Hepatocyte (in vitro differentiated cells): Measurements from ENCODE around the gene CDH5. TPM values are rescaled to one million over a fixed set of nuclear protein-coding genes. Genes with fewer than 3 reads are reported as not detected.

Experiments
- DNase-seq: peaks from one replicate; pipeline ENCODE4 v3.0.0-alpha.2; 2016; ENCODE audit warnings: low spot score
- H2AFZ ChIP-seq: fragments of 200-600 bp; sonication (generic); 2 replicates; pipeline ENCODE4 v1.6.0; 2016; ENCODE audit warnings: antibody characterized with exemption, mild to moderate bottlenecking
- H3K27ac ChIP-seq: fragments of 200-600 bp; sonication (generic); 2 replicates; pipeline ENCODE4 v1.5.1; 2016; ENCODE audit warnings: mild to moderate bottlenecking
- H3K27me3 ChIP-seq: fragments of 200-600 bp; sonication (generic); 2 replicates; pipeline ENCODE4 v1.6.1; 2016
- H3K36me3 ChIP-seq: fragments of 200-600 bp; sonication (generic); replicated peaks from 2 replicates; pipeline ENCODE4 v1.5.1; 2016; ENCODE audit warnings: low read depth; ENCODE audit not compliant: insufficient read depth
- H3K4me1 ChIP-seq: fragments of 200-600 bp; sonication (generic); 2 replicates; pipeline ENCODE4 v1.5.1; 2016; ENCODE audit warnings: mild to moderate bottlenecking, moderate library complexity; ENCODE audit not compliant: insufficient read depth
- H3K4me2 ChIP-seq: fragments of 200-600 bp; sonication (generic); 2 replicates; pipeline ENCODE4 v1.6.0; 2016
- H3K4me3 ChIP-seq: fragments of 200-600 bp; sonication (generic); 2 replicates; pipeline ENCODE4 v1.5.1; 2016; ENCODE audit warnings: mild to moderate bottlenecking
- H3K79me2 ChIP-seq: fragments of 200-600 bp; sonication (generic); 2 replicates; pipeline ENCODE4 v1.6.0; 2017; ENCODE audit warnings: mild to moderate bottlenecking
- H3K9me2 ChIP-seq: fragments of 200-600 bp; sonication (generic); replicated peaks from 2 replicates; pipeline ENCODE4 v1.6.0; 2017; ENCODE audit warnings: mild to moderate bottlenecking; ENCODE audit not compliant: insufficient read depth
- H3K9me3 ChIP-seq: fragments of 200-600 bp; sonication (generic); 2 replicates; pipeline ENCODE4 v1.5.1; 2016; ENCODE audit warnings: low read depth, mild to moderate bottlenecking
- H4K20me1 ChIP-seq: fragments of 200-600 bp; sonication (generic); 2 replicates; pipeline ENCODE4 v1.6.0; 2016; ENCODE audit warnings: mild to moderate bottlenecking; ENCODE audit not compliant: insufficient read depth, poor library complexity, severe bottlenecking
- CTCF ChIP-seq: fragments of 200-600 bp; sonication (generic); IDR thresholded peaks from 2 replicates; pipeline ENCODE4 v1.5.1; 2016; ENCODE audit warnings: antibody characterized with exemption, mild to moderate bottlenecking; ENCODE audit not compliant: poor library complexity
- EZH2 ChIP-seq: fragments of 200-600 bp; sonication (generic); IDR thresholded peaks from 2 replicates; pipeline ENCODE4 v1.6.1; 2016; ENCODE audit warnings: antibody characterized with exemption, mild to moderate bottlenecking, borderline replicate concordance
- EZH2phosphoT487 ChIP-seq: fragments of 200-600 bp; sonication (generic); IDR thresholded peaks from one replicate; pipeline ENCODE4 v1.6.1; 2018; ENCODE audit warnings: antibody characterized with exemption, mild to moderate bottlenecking, low read depth, moderate library complexity; ENCODE audit not compliant: unreplicated experiment, severe bottlenecking
- WGBS: methylation state at CpG from one replicate; pipeline ENCODE4 v1.1.6; 2016; ENCODE audit warnings: low lambda C conversion rate; ENCODE audit errors: missing lambda C conversion rate; 5-methylcytosine and 5-hydroxymethylcytosine counted together
- polyA plus RNA-seq: library from polyadenylated mRNA; unstranded; fragments of >200 nt; fragmentation: Nextera tagmentation; extraction: Ambion mirVana; gene quantifications from 2 replicates; pipeline ENCODE4 v1.2.1, GENCODE V29; 2016
- total RNA-seq: library from RNA; depleted of rRNA; stranded (reverse); fragments of >200 nt; gene quantifications from 2 replicates; pipeline ENCODE4 v1.2.3, GENCODE V29; 2014

The CDH5 gene
- total and polyA plus RNA-seq, 2 experiments from 2014 or later = 0.88 to 2.2 TPM

GRCh38 chr16:66376577-66377305, 10.2 kb downstream of the CDH5 start:
- no peak overlapping the region for H3K4me2 ChIP-seq
- TF ChIP-seq EZH2phosphoT487 = no peak
- no peak for TF ChIP-seq EZH2
- TF ChIP-seq CTCF = no peak
- 92% methylated on average over 10 of the region's 10 CpGs for WGBS
- H3K9me3 ChIP-seq = no peaks in the 10 kb centered on the region
- H3K27me3 ChIP-seq = no peaks in the 10 kb centered on the region
- H4K20me1 ChIP-seq = no peaks in the 10 kb centered on the region
- H3K79me2 ChIP-seq = no peaks in the 10 kb centered on the region
- H3K27ac ChIP-seq = no peak overlapping the region
- DNase-seq = no peak
- H3K9me2 ChIP-seq = no peaks in the 10 kb centered on the region
- no peak overlapping the region for H3K4me3 ChIP-seq
- H3K36me3 ChIP-seq = no peaks in the 10 kb centered on the region
- H3K4me1 ChIP-seq = no peaks in the 10 kb centered on the region
- H2AFZ ChIP-seq = no peak overlapping the region

GRCh38 chr16:66377324-66377723, 10.8 kb downstream of the CDH5 start:
- Histone ChIP-seq H3K9me3 (no peaks in the 10 kb centered on the region), H4K20me1 (no peaks in the 10 kb centered on the region), H3K4me1 (no peaks in the 10 kb centered on the region), H3K27ac (no peak overlapping the region), H3K36me3 (no peaks in the 10 kb centered on the region), H3K9me2 (no peaks in the 10 kb centered on the region), H3K79me2 (no peaks in the 10 kb centered on the region), H3K4me3 (no peak overlapping the region), H2AFZ (no peak overlapping the region), H3K4me2 (no peak overlapping the region), H3K27me3 (no peaks in the 10 kb centered on the region)
- WGBS = 84% methylated on average over 3 of the region's 3 CpGs
- DNase-seq = no peak
- TF ChIP-seq CTCF (no peak), EZH2 (no peak), EZH2phosphoT487 (no peak)

GRCh38 chr16:66378741-66379570, 12.5 kb downstream of the CDH5 start:
- Histone ChIP-seq H3K9me3 (no peaks in the 10 kb centered on the region), H3K9me2 (no peaks in the 10 kb centered on the region), H3K27me3 (no peaks in the 10 kb centered on the region), H3K4me1 (no peaks in the 10 kb centered on the region), H3K36me3 (no peaks in the 10 kb centered on the region), H2AFZ (no peak overlapping the region), H3K4me3 (no peak overlapping the region), H3K4me2 (no peak overlapping the region), H3K79me2 (no peaks in the 10 kb centered on the region), H4K20me1 (no peaks in the 10 kb centered on the region), H3K27ac (no peak overlapping the region)
- TF ChIP-seq EZH2phosphoT487 (no peak), CTCF (no peak), EZH2 (no peak)
- no peak for DNase-seq
- WGBS = 68% methylated on average over 18 of the region's 18 CpGs
